ENCODE results near the gene PCP4L1. TPM values are rescaled to one million over a fixed set of nuclear protein-coding genes. Genes with fewer than 3 reads are reported as not detected.

PCP4L1 gene
- total RNA-seq, 1 donor, result not detected

- H3K4me2 ChIP-seq (ENCODE audit: insufficient read depth, low read length), result no peak overlapping the region
- H4K20me1 ChIP-seq (ENCODE audit: insufficient read depth, low read length), result no peaks in the 10 kb centered on the region
- no peak for TF ChIP-seq CTCF (IDR thresholded peaks at IDR 0.05; ENCODE audit: extremely low read depth, low read depth, low read length)
- no peak for DNase-seq (ENCODE audit: insufficient read length, low spot score, missing footprints)
- H3K27ac ChIP-seq (ENCODE audit: low read depth, low read length), result no peak overlapping the region
- H3K27me3 ChIP-seq (ENCODE audit: insufficient read depth, low read length), result no peaks in the 10 kb centered on the region
- H2AFZ ChIP-seq (ENCODE audit: low read length), result no peak overlapping the region
- H3K9me3 ChIP-seq (ENCODE audit: low read depth, low read length), result no peaks in the 10 kb centered on the region
- no peaks in the 10 kb centered on the region for H3K36me3 ChIP-seq (ENCODE audit: insufficient read depth, low read length)
- H3K4me1 ChIP-seq (ENCODE audit: insufficient read depth, low read length), result no peaks in the 10 kb centered on the region
- no peaks in the 10 kb centered on the region for H3K79me2 ChIP-seq (ENCODE audit: insufficient read depth, low read length)
- H3K4me3 ChIP-seq (ENCODE audit: insufficient read depth, low read length), result no peak overlapping the region
These were observed 38.9 kb downstream of the PCP4L1 start for GRCh38 chr1:161297415-161297814.

GRCh38 chr1:161298116-161298515 is 39.6 kb downstream of the PCP4L1 start:
- H3K4me3 ChIP-seq (ENCODE audit: insufficient read depth, low read length), result no peak overlapping the region
- no peaks in the 10 kb centered on the region for H3K27me3 ChIP-seq (ENCODE audit: insufficient read depth, low read length)
- no peaks in the 10 kb centered on the region for H3K4me1 ChIP-seq (ENCODE audit: insufficient read depth, low read length)
- H3K9me3 ChIP-seq (ENCODE audit: low read depth, low read length), result no peaks in the 10 kb centered on the region
- H4K20me1 ChIP-seq (ENCODE audit: insufficient read depth, low read length), result no peaks in the 10 kb centered on the region
- H3K36me3 ChIP-seq (ENCODE audit: insufficient read depth, low read length), result no peaks in the 10 kb centered on the region
- DNase-seq (ENCODE audit: insufficient read length, low spot score, missing footprints), result no peak
- H2AFZ ChIP-seq (ENCODE audit: low read length), result no peak overlapping the region
- no peak overlapping the region for H3K4me2 ChIP-seq (ENCODE audit: insufficient read depth, low read length)
- no peak for TF ChIP-seq CTCF (IDR thresholded peaks at IDR 0.05; ENCODE audit: extremely low read depth, low read depth, low read length)
- H3K79me2 ChIP-seq (ENCODE audit: insufficient read depth, low read length), result no peaks in the 10 kb centered on the region
- H3K27ac ChIP-seq (ENCODE audit: low read depth, low read length), result no peak overlapping the region

- Histone ChIP-seq H3K4me3 (ENCODE audit: insufficient read depth, low read length) (no peak overlapping the region), H3K4me2 (ENCODE audit: insufficient read depth, low read length) (no peak overlapping the region), H3K36me3 (ENCODE audit: insufficient read depth, low read length) (no peaks in the 10 kb centered on the region), H3K79me2 (ENCODE audit: insufficient read depth, low read length) (no peaks in the 10 kb centered on the region), H3K27ac (ENCODE audit: low read depth, low read length) (no peak overlapping the region), H3K4me1 (ENCODE audit: insufficient read depth, low read length) (no peaks in the 10 kb centered on the region), H4K20me1 (ENCODE audit: insufficient read depth, low read length) (no peaks in the 10 kb centered on the region), H2AFZ (ENCODE audit: low read length) (no peak overlapping the region), H3K27me3 (ENCODE audit: insufficient read depth, low read length) (no peaks in the 10 kb centered on the region), H3K9me3 (ENCODE audit: low read depth, low read length) (no peaks in the 10 kb centered on the region)
- TF ChIP-seq CTCF (IDR thresholded peaks at IDR 0.05; ENCODE audit: extremely low read depth, low read depth, low read length), result no peak
- no peak for DNase-seq (ENCODE audit: insufficient read length, low spot score, missing footprints)
These were observed 40.8 kb downstream of the PCP4L1 start for GRCh38 chr1:161299347-161299746.

- no peak overlapping the region for H3K4me3 ChIP-seq (ENCODE audit: insufficient read depth, low read length)
- no peaks in the 10 kb centered on the region for H4K20me1 ChIP-seq (ENCODE audit: insufficient read depth, low read length)
- TF ChIP-seq CTCF (IDR thresholded peaks at IDR 0.05; ENCODE audit: extremely low read depth, low read depth, low read length), result no peak
- no peak overlapping the region for H3K4me2 ChIP-seq (ENCODE audit: insufficient read depth, low read length)
- H3K9me3 ChIP-seq (ENCODE audit: low read depth, low read length), result no peaks in the 10 kb centered on the region
- H3K27ac ChIP-seq (ENCODE audit: low read depth, low read length), result no peak overlapping the region
- peaks cover 7% of the 10 kb centered on the region for H3K4me1 ChIP-seq (ENCODE audit: insufficient read depth, low read length)
- no peaks in the 10 kb centered on the region for H3K27me3 ChIP-seq (ENCODE audit: insufficient read depth, low read length)
- no peak overlapping the region for H2AFZ ChIP-seq (ENCODE audit: low read length)
- H3K79me2 ChIP-seq (ENCODE audit: insufficient read depth, low read length), result peaks cover 7% of the 10 kb centered on the region
- H3K36me3 ChIP-seq (ENCODE audit: insufficient read depth, low read length), result no peaks in the 10 kb centered on the region
- DNase-seq (ENCODE audit: insufficient read length, low spot score, missing footprints), result no peak
These were observed 41.9 kb downstream of the PCP4L1 start for GRCh38 chr1:161300478-161300877.

Data from osteoblast (primary cell).